IMR-90 (cell line): ENCODE data around the gene CCDC175. TPM values are rescaled to one million over a fixed set of nuclear protein-coding genes. Genes with fewer than 3 reads are reported as not detected.

Source experiments
- ATAC-seq: fragments of 200-7000 bp; cut with Tn5 transposase; 2 replicates; pipeline ENCODE4 v1.9.1; 2020; ENCODE audit warnings: low read depth, mild to moderate bottlenecking, moderate library complexity
- BruUV-seq: library from RNA; stranded (reverse); fragments of 400-500 nt; replicated peaks from 2 replicates; lab custom pipeline; 2021; lab: Mats Ljungman, UMichigan
- CTCF ChIA-PET: fragments of 300-600 bp; formaldehyde crosslinking; extraction: SDS; loops from one replicate; lab custom pipeline; 2021; ENCODE audit warnings: antibody characterized with exemption; lab: Yijun Ruan, JAX
- POLR2A ChIA-PET: fragments of 300-600 bp; sonication (Branson Sonifier 250); formaldehyde crosslinking; loops from one replicate; lab custom pipeline; 2022; ENCODE audit warnings: antibody characterized with exemption; ENCODE audit not compliant: unreplicated experiment; lab: Charles Lee
- DNase-seq: peaks from one replicate; pipeline ENCODE4 v3.0.0; 2013
- H2AFZ ChIP-seq: replicated peaks from 2 replicates; pipeline ENCODE3; 2013; ENCODE audit warnings: low read length, mild to moderate bottlenecking; ENCODE audit not compliant: poor library complexity
- H2AK5ac ChIP-seq: 2 replicates; pipeline ENCODE4 v1.6.1; 2013; ENCODE audit warnings: low read depth, low read length, inconsistent platforms
- H2AK9ac ChIP-seq: replicated peaks from 2 replicates; pipeline ENCODE3; 2013; ENCODE audit warnings: mild to moderate bottlenecking, low read depth, low read length, moderate library complexity; ENCODE audit not compliant: poor library complexity
- H2BK120ac ChIP-seq: 2 replicates; pipeline ENCODE4 v1.6.1; 2013; ENCODE audit warnings: low read depth, low read length, inconsistent platforms
- H2BK15ac ChIP-seq: 3 replicates; pipeline ENCODE4 v1.6.1; 2013; ENCODE audit warnings: low read depth, low read length, inconsistent platforms
- H2BK20ac ChIP-seq: 2 replicates; pipeline ENCODE4 v1.6.1; 2013; ENCODE audit warnings: low read depth, mild to moderate bottlenecking, inconsistent platforms, low read length, moderate library complexity
- H2BK5ac ChIP-seq: 2 replicates; pipeline ENCODE4 v1.6.1; 2013; ENCODE audit warnings: mild to moderate bottlenecking, low read depth, low read length, inconsistent platforms; ENCODE audit not compliant: poor library complexity, severe bottlenecking
- H3K14ac ChIP-seq: replicated peaks from 2 replicates; pipeline ENCODE4 v1.6.1; 2013; ENCODE audit warnings: low read depth, low read length, inconsistent platforms
- H3K18ac ChIP-seq: 2 replicates; pipeline ENCODE4 v1.6.1; 2013; ENCODE audit warnings: low read depth, low read length, control low read depth
- H3K23ac ChIP-seq: 2 replicates; pipeline ENCODE4 v1.6.1; 2013; ENCODE audit warnings: low read depth, low read length, inconsistent platforms
- H3K27ac ChIP-seq: 2 replicates; pipeline ENCODE4 v1.5.1; 2013; ENCODE audit warnings: mild to moderate bottlenecking, control low read depth, low read length; ENCODE audit not compliant: insufficient read depth
- H3K27me3 ChIP-seq: 2 replicates; pipeline ENCODE4 v1.6.1; 2013; ENCODE audit warnings: low read length; ENCODE audit not compliant: control insufficient read depth, insufficient read depth
- H3K36me3 ChIP-seq: 2 replicates; pipeline ENCODE4 v1.6.1; 2013; ENCODE audit warnings: low read length, mixed read lengths; ENCODE audit not compliant: control insufficient read depth, insufficient read depth
- H3K4ac ChIP-seq: 2 replicates; pipeline ENCODE4 v1.6.1; 2013; ENCODE audit warnings: low read depth, low read length, inconsistent platforms
- H3K4me1 ChIP-seq: 2 replicates; pipeline ENCODE4 v1.6.1; 2013; ENCODE audit warnings: low read length, mixed read lengths; ENCODE audit not compliant: control insufficient read depth, insufficient read depth
- H3K4me2 ChIP-seq: 2 replicates; pipeline ENCODE4 v1.6.1; 2013; ENCODE audit warnings: low read depth, mild to moderate bottlenecking, control low read depth, low read length, moderate library complexity
- H3K4me3 ChIP-seq: 2 replicates; pipeline ENCODE4 v1.5.1; 2013; ENCODE audit warnings: low read depth, mild to moderate bottlenecking, control low read depth, low read length, moderate library complexity; ENCODE audit not compliant: insufficient read depth
- H3K56ac ChIP-seq: 2 replicates; pipeline ENCODE4 v1.6.1; 2013; ENCODE audit warnings: low read length, inconsistent platforms; ENCODE audit not compliant: insufficient read depth; ENCODE audit errors: extremely low read depth
- H3K79me1 ChIP-seq, 2 experiments: 2 replicates each; pipeline ENCODE4 v1.6.1; 2013; ENCODE audit warnings: low read length in 2 of 2, inconsistent platforms in 1 of 2, low read depth in 1 of 2
- H3K9ac ChIP-seq: 2 replicates; pipeline ENCODE4 v1.6.1; 2013; ENCODE audit warnings: low read depth, low read length, control low read depth
- H3K9me1 ChIP-seq: 2 replicates; pipeline ENCODE4 v1.6.1; 2013; ENCODE audit warnings: low read length, inconsistent platforms; ENCODE audit not compliant: insufficient read depth
- H3K9me3 ChIP-seq: 2 replicates; pipeline ENCODE4 v1.6.1; 2013; ENCODE audit warnings: low read length; ENCODE audit not compliant: control insufficient read depth, insufficient read depth
- H4K20me1 ChIP-seq: 2 replicates; pipeline ENCODE4 v1.6.1; 2013; ENCODE audit warnings: low read length, inconsistent platforms; ENCODE audit not compliant: insufficient read depth
- H4K5ac ChIP-seq: 2 replicates; pipeline ENCODE4 v1.6.1; 2013; ENCODE audit warnings: mild to moderate bottlenecking, low read depth, low read length, control low read depth
- H4K8ac ChIP-seq, 2 experiments: 2 replicates each; pipeline ENCODE4 v1.6.1; 2013; ENCODE audit warnings: low read depth in 2 of 2, low read length in 2 of 2, control low read depth in 1 of 2, inconsistent platforms in 1 of 2
- H4K91ac ChIP-seq: 2 replicates; pipeline ENCODE4 v1.6.1; 2013; ENCODE audit warnings: low read depth, low read length, inconsistent platforms; ENCODE audit not compliant: insufficient read depth
- BHLHE40 ChIP-seq: fragments of 150-350 bp; IDR thresholded peaks from 2 replicates; pipeline ENCODE4 v1.6.1; 2016; ENCODE audit warnings: mild to moderate bottlenecking, low read depth, low read length
- CTCF ChIP-seq: conservative IDR thresholded peaks from 2 replicates; pipeline ENCODE4 v1.5.1; 2012; ENCODE audit warnings: mild to moderate bottlenecking, low read depth, low read length, improper control_type of control experiment
- ELK1 ChIP-seq: fragments of 150-350 bp; IDR thresholded peaks from 2 replicates; pipeline ENCODE4 v1.6.1; 2016; ENCODE audit warnings: low read depth, mild to moderate bottlenecking, low read length, moderate library complexity, borderline replicate concordance
- FOS ChIP-seq: fragments of 150-350 bp; IDR thresholded peaks from 2 replicates; pipeline ENCODE4 v1.6.1; 2016; ENCODE audit warnings: low read depth, low read length
- MAZ ChIP-seq: IDR thresholded peaks from 2 replicates; pipeline ENCODE4 v1.6.1; 2012; ENCODE audit warnings: low read depth, mild to moderate bottlenecking, low read length, improper control_type of control experiment, moderate library complexity, borderline replicate concordance
- MXI1 ChIP-seq: IDR thresholded peaks from 2 replicates; pipeline ENCODE4 v1.6.1; 2012; ENCODE audit warnings: low read depth, mild to moderate bottlenecking, low read length, moderate library complexity, borderline replicate concordance
- POLR2A ChIP-seq: IDR thresholded peaks from 2 replicates; pipeline ENCODE4 v1.6.1; 2012; ENCODE audit warnings: mild to moderate bottlenecking, low read depth, low read length
- RAD21 ChIP-seq: IDR thresholded peaks from 2 replicates; pipeline ENCODE4 v1.6.1; 2012; ENCODE audit warnings: low read length, improper control_type of control experiment
- RCOR1 ChIP-seq: IDR thresholded peaks from 2 replicates; pipeline ENCODE4 v1.6.1; 2012; ENCODE audit warnings: mild to moderate bottlenecking, low read length, improper control_type of control experiment; ENCODE audit not compliant: insufficient replicate concordance
- SMC3 ChIP-seq: fragments of 150-350 bp; IDR thresholded peaks from 2 replicates; pipeline ENCODE4 v1.6.1; 2016; ENCODE audit warnings: low read depth, mild to moderate bottlenecking, antibody characterized with exemption, low read length, moderate library complexity
- USF2 ChIP-seq: fragments of 150-350 bp; IDR thresholded peaks from 2 replicates; pipeline ENCODE4 v1.6.1; 2017; ENCODE audit warnings: mild to moderate bottlenecking, antibody characterized with exemption, low read length, low read depth
- WGBS, 2 experiments: methylation state at CpG; one replicate each; pipeline versions ENCODE4 v1.1.5 to v1.1.7; 2013; ENCODE audit warnings: missing lambda C conversion rate in 2 of 2; ENCODE audit not compliant: insufficient read length in 1 of 2; ENCODE audit errors: extremely low coverage in 2 of 2; 5-methylcytosine and 5-hydroxymethylcytosine counted together
- dilution Hi-C: fragments of 300-500 bp; cut with HindIII; formaldehyde crosslinking; loops from one replicate; pipeline ENCODE4 v1.14.3; 2018; ENCODE audit warnings: low sequenced_read_pairs; ENCODE audit not compliant: unreplicated experiment
- in situ Hi-C: fragments of 300-500 bp; cut with MboI; formaldehyde crosslinking; loops from 3 replicates; pipeline ENCODE4 v1.14.3; 2019; ENCODE audit warnings: low sequenced_read_pairs, inconsistent platforms, mixed read lengths
- intact Hi-C: fragments of 100-400 bp; cut with micrococcal nuclease; formaldehyde crosslinking; loops from 2 replicates; pipeline ENCODE4 v1.10.0; 2022
- polyA plus RNA-seq, 3 experiments: library from polyadenylated mRNA; depleted of rRNA; stranded (reverse); fragments of >200 nt; gene quantifications; 2 replicates each; pipeline ENCODE4 v1.2.3, GENCODE V29; 2012; ENCODE audit warnings: low replicate concordance in 1 of 3
- total RNA-seq: library from RNA; depleted of rRNA; stranded (reverse); fragments of >200 nt; gene quantifications from 2 replicates; pipeline ENCODE4 v1.2.3, GENCODE V29; 2012

Gene CCDC175
- total and polyA plus RNA-seq, 2 of the 4 experiments (the other 2 are of a cell fraction): not detected

GRCh38 chr14:59480166-59480565 is 96.4 kb downstream of the CCDC175 start:
- Histone ChIP-seq H2BK5ac (peak overlapping the region; percentile 40), H3K14ac (peak overlapping the region; percentile 46), H3K9me3 (no peaks in the 10 kb centered on the region), H3K56ac (no peak overlapping the region), H3K18ac (0 out of 2 replicates have a peak overlapping the region, but pooled peaks have one; percentile 38), H4K91ac (peak overlapping the region; percentile 21; the same call in 1 of the 2 replicates), H4K8ac (peak overlapping the region; percentile 20 to 22; a peak in 1 of 4 replicates), H3K9me1 (peaks cover 10% of the 10 kb centered on the region), H2BK20ac (no peak overlapping the region; the same call in 1 of the 2 replicates), H2BK120ac (peak overlapping the region; percentile 68; the same call in 1 of the 2 replicates), H3K36me3 (peaks cover 18% of the 10 kb centered on the region), H2AK9ac (no peak overlapping the region), H3K79me1 (peaks cover 15 to 65% of the 10 kb centered on the region in 2 experiments), H4K20me1 (peaks cover 20% of the 10 kb centered on the region; the same call in 1 of the 2 replicates), H2BK15ac (peak overlapping the region; percentile 38; the same call in 1 of the 3 replicates), H3K23ac (peak overlapping the region; percentile 76; the same call in 1 of the 2 replicates), H3K4ac (peak overlapping the region; percentile 67), H2AFZ (no peak overlapping the region), H4K5ac (no peak overlapping the region), H3K4me1 (peaks cover 13% of the 10 kb centered on the region), H2AK5ac (peak overlapping the region; percentile 68; the same call in 1 of the 2 replicates), H3K27ac (no peak overlapping the region), H3K4me3 (no peak overlapping the region), H3K4me2 (peak overlapping the region; percentile 85), H3K27me3 (no peaks in the 10 kb centered on the region), H3K9ac (peak overlapping the region; percentile 15; the same call in 1 of the 2 replicates)
- ChIA-PET CTCF (no interaction called here), POLR2A (no interaction called here)
- no CpG with 5 or more reads among the region's 1 CpG for WGBS, 2 experiments
- in situ Hi-C loops: loop anchor here (25.0 kb wide), 1 partner anchor 607 kb away; the partner anchor contains the start of gene PCNX4
- DNase-seq: no peak
- ATAC-seq: no peak
- no TSS peak for BruUV-seq
- intact Hi-C loops: no loop called here
- dilution Hi-C loops: no loop called here
- TF ChIP-seq POLR2A (no peak), RCOR1 (no peak), ELK1 (no peak), SMC3 (no peak), BHLHE40 (no peak), CTCF (no peak), RAD21 (no peak), USF2 (no peak), MAZ (no peak), MXI1 (no peak), FOS (no peak)
